Measurements from ENCODE around the gene NR1H3. TPM values are rescaled to one million over a fixed set of nuclear protein-coding genes. Genes with fewer than 3 reads are reported as not detected.

The NR1H3 gene
- total and polyA plus RNA-seq, 5 donors from 2014 or later = 5.7 to 13.0 (median 8.8) TPM

DNA sequence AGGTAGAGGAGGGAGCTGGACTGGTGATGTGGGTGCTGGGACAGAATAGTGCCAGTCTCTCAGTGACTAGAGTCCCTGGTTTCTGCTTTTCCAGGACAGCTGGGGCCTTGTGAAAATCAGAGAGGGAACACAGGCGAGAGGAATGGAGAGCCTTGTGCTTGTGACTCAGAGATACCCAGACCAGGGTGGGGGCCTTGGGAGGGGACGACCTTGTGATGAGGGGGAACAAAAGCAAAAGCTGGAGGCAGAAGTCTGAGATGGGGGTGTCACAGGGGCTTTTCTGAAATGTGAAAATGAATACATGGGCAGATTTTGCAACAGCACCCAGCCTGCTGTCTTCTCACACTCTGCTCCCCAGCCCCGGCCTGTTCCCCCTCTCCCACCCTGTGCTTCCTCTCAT is 3.4 kb upstream of the NR1H3 start:
- Mint-ChIP-seq H3K27ac (peak overlapping the region in 1 of 3 donors; percentile 73), H3K36me3 (no peaks in the 10 kb centered on the region), H3K4me1 (peaks cover 2 to 22% (median 8%) of the 10 kb centered on the region in 4 donors), H3K9me3 (no peaks in the 10 kb centered on the region), H3K4me3 (no peak overlapping the region), H3K27me3 (no peaks in the 10 kb centered on the region)
- Histone ChIP-seq H3K4me1 (ENCODE audit: control insufficient read depth, insufficient read depth, low read length, poor library complexity, severe bottlenecking) (peaks cover 3% of the 10 kb centered on the region), H3K4me3 (ENCODE audit: low read depth, low read length) (no peak overlapping the region), H3K27me3 (ENCODE audit: control insufficient read depth, insufficient read depth, low read length) (no peaks in the 10 kb centered on the region), H3K36me3 (ENCODE audit: control insufficient read depth, insufficient read depth, low read length) (no peaks in the 10 kb centered on the region), H3K9me3 (ENCODE audit: control insufficient read depth in 2 of 2, low read length in 2 of 2) (no peaks in the 10 kb centered on the region), H3K27ac (ENCODE audit: insufficient read depth, low read length, poor library complexity, severe bottlenecking) (no peak overlapping the region)
- no peak for DNase-seq
- no peak for ATAC-seq (ENCODE audit: low read depth in 2 of 2)

DNA sequence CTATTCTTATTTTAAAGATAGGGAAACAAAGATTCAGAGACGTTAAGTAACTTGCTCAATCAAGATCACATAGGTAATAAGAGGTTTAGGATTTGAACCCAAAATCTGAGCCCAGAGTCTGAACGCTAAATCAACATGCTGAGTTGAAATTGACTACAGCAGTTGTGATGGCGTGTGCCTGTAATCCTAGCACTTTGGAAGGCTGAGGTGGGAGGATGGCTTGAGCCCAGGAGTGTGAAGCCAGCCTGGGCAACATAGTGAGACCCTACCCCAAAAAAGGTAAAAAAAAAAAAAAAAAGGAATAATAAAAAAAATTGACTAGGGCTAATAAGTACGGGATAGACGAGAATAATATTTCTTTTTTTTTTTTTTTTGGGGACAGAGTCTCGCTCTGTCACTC is 1.4 kb upstream of the NR1H3 start:
- ATAC-seq (ENCODE audit: low read depth in 2 of 2) (no peak), DNase-seq (no peak)
- Histone ChIP-seq H3K27me3 (ENCODE audit: control insufficient read depth, insufficient read depth, low read length) (no peaks in the 10 kb centered on the region), H3K4me1 (ENCODE audit: control insufficient read depth, insufficient read depth, low read length, poor library complexity, severe bottlenecking) (peaks cover 5% of the 10 kb centered on the region), H3K9me3 (ENCODE audit: control insufficient read depth in 2 of 2, low read length in 2 of 2) (no peaks in the 10 kb centered on the region), H3K36me3 (ENCODE audit: control insufficient read depth, insufficient read depth, low read length) (no peaks in the 10 kb centered on the region), H3K27ac (ENCODE audit: insufficient read depth, low read length, poor library complexity, severe bottlenecking) (no peak overlapping the region), H3K4me3 (ENCODE audit: low read depth, low read length) (no peak overlapping the region)
- Mint-ChIP-seq H3K27me3 (no peaks in the 10 kb centered on the region), H3K36me3 (no peaks in the 10 kb centered on the region), H3K9me3 (no peaks in the 10 kb centered on the region), H3K4me3 (no peak overlapping the region), H3K27ac (no peak overlapping the region), H3K4me1 (peaks cover 3 to 20% (median 7%) of the 10 kb centered on the region in 4 donors)

DNA sequence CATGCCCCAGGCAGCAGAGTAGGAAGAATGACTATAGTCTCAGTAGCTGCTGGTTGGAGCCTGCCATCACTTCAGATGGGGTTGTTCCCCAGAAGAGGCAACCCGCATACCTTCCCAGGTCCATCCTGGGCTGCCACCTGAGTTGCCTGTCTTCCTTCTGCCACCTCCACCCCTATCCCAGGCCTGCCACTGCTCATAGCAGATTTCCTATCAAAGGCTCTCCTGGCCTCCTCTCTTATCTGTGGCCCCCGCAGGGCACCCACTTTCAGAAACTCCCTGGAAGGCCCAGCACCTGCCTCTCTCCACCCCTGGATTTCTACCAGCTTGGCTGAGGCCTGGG is 649 bp upstream of the NR1H3 start:
- no peak overlapping the region for H3K27ac ChIP-seq (ENCODE audit: insufficient read depth, low read length, poor library complexity, severe bottlenecking)
- no peaks in the 10 kb centered on the region for H3K27me3 ChIP-seq (ENCODE audit: control insufficient read depth, insufficient read depth, low read length)

DNA sequence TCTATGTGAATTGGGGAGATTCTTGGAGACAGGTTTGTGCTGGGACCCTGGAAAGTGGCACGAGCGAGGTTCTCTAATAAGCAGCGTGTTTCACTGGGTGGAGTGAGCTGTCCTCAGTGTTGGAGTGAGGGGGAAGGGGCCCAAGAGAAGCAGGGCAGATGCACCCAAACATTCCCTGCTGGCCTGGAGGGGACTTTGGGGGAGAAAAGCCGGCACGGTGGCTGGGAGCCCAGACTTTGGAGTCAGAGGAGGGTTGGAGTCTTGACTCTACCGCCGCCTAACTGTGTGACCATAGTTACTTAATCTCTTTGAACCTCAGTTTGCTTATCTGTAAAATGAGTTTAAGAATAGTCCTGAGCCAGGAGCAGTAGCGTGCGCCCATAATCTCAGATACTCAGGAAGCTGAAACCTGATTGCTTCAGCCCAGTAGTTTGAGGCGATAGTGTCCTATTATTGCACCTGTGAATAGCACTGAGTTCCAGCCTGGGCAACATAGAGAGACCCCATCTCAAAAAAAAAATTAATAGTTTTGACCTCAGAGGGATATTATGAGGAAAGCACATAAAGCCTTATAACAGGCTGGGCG is 614 bp downstream of the NR1H3 start:
- H3K4me3 Mint-ChIP-seq = no peak overlapping the region
- Histone ChIP-seq H3K4me1 (ENCODE audit: control insufficient read depth, insufficient read depth, low read length, poor library complexity, severe bottlenecking) (peaks cover 5% of the 10 kb centered on the region), H3K27me3 (ENCODE audit: control insufficient read depth, insufficient read depth, low read length) (no peaks in the 10 kb centered on the region), H3K9me3 (ENCODE audit: control insufficient read depth in 2 of 2, low read length in 2 of 2) (no peaks in the 10 kb centered on the region), H3K4me3 (ENCODE audit: low read depth, low read length) (no peak overlapping the region), H3K36me3 (ENCODE audit: control insufficient read depth, insufficient read depth, low read length) (no peaks in the 10 kb centered on the region), H3K27ac (ENCODE audit: insufficient read depth, low read length, poor library complexity, severe bottlenecking) (no peak overlapping the region)
- no peak for DNase-seq
- no peaks in the 10 kb centered on the region for H3K9me3 Mint-ChIP-seq
- H3K27me3 Mint-ChIP-seq = no peaks in the 10 kb centered on the region
- peaks cover 3 to 20% (median 6%) of the 10 kb centered on the region in 4 donors for H3K4me1 Mint-ChIP-seq
- H3K36me3 Mint-ChIP-seq = no peaks in the 10 kb centered on the region
- ATAC-seq (ENCODE audit: low read depth in 2 of 2) = no peak
- peak overlapping the region in 1 of 3 donors; percentile 62 for H3K27ac Mint-ChIP-seq

More for the DNA sequence above, 649 bp upstream of the NR1H3 start:
- Mint-ChIP-seq H3K4me1 (peaks cover 3 to 20% (median 7%) of the 10 kb centered on the region in 4 donors), H3K27me3 (no peaks in the 10 kb centered on the region), H3K36me3 (no peaks in the 10 kb centered on the region), H3K4me3 (no peak overlapping the region), H3K9me3 (no peaks in the 10 kb centered on the region), H3K27ac (no peak overlapping the region)
- H3K36me3 ChIP-seq (ENCODE audit: control insufficient read depth, insufficient read depth, low read length) = no peaks in the 10 kb centered on the region
- H3K9me3 ChIP-seq (ENCODE audit: control insufficient read depth in 2 of 2, low read length in 2 of 2) = no peaks in the 10 kb centered on the region
- ATAC-seq (ENCODE audit: low read depth in 2 of 2) = no peak
- peaks cover 5% of the 10 kb centered on the region for H3K4me1 ChIP-seq (ENCODE audit: control insufficient read depth, insufficient read depth, low read length, poor library complexity, severe bottlenecking)
- DNase-seq = no peak
- H3K4me3 ChIP-seq (ENCODE audit: low read depth, low read length) = no peak overlapping the region

DNA sequence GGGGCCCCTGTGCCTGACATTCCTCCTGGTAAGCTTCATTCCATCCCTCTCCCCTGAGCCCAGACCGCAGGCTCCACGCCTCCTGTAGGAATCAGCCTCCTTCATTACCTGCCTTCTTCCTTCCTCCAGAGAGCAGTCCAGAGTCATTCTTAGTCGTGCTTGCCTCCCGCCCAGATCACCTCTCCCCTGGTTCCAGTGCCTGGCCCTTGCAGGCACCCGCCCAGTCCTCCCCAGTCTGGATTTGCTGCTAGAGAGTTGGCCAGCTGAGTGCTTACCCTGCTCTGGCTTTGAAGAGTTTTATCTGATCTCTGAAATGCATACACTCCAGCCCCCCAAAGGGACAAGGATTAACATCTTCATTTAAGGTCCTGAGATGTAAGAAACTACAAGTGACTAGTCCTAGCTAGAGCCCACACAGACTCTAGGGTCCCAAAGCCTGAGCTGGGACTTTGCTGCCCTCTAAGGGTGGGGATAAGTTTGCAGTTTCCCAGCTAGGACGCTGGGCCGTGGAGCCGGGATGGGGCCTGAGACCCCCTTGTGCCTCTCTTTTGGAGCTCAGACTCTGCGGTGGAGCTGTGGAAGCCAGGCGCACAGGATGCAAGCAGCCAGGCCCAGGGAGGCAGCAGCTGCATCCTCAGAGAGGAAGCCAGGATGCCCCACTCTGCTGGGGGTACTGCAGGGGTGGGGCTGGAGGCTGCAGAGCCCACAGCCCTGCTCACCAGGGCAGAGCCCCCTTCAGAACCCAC is 1.6 kb downstream of the NR1H3 start:
- Mint-ChIP-seq H3K27ac (no peak overlapping the region), H3K9me3 (no peaks in the 10 kb centered on the region), H3K4me3 (peak overlapping the region in 1 of 4 donors; percentile 70), H3K36me3 (no peaks in the 10 kb centered on the region), H3K27me3 (no peaks in the 10 kb centered on the region), H3K4me1 (peaks cover 3 to 22% (median 6%) of the 10 kb centered on the region in 4 donors)
- Histone ChIP-seq H3K36me3 (ENCODE audit: control insufficient read depth, insufficient read depth, low read length) (no peaks in the 10 kb centered on the region), H3K27ac (ENCODE audit: insufficient read depth, low read length, poor library complexity, severe bottlenecking) (no peak overlapping the region), H3K9me3 (ENCODE audit: control insufficient read depth in 2 of 2, low read length in 2 of 2) (no peaks in the 10 kb centered on the region), H3K27me3 (ENCODE audit: control insufficient read depth, insufficient read depth, low read length) (no peaks in the 10 kb centered on the region), H3K4me1 (ENCODE audit: control insufficient read depth, insufficient read depth, low read length, poor library complexity, severe bottlenecking) (peaks cover 5% of the 10 kb centered on the region), H3K4me3 (ENCODE audit: low read depth, low read length) (no peak overlapping the region)
- DNase-seq (peak in 2 of 3 donors; percentile 17 to 52), ATAC-seq (ENCODE audit: low read depth in 2 of 2) (peak; percentile 68 to 73)

DNA sequence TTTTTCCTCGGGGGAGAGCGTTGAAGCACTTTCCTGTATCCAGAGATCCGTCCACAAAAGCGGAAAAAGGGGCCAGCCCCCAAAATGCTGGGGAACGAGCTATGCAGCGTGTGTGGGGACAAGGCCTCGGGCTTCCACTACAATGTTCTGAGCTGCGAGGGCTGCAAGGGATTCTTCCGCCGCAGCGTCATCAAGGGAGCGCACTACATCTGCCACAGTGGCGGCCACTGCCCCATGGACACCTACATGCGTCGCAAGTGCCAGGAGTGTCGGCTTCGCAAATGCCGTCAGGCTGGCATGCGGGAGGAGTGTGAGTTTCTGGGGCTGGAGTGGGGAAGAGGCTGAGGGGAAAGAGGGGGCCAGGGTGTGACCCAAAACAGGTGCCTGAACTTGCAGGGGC is 2.6 kb downstream of the NR1H3 start:
- ATAC-seq (ENCODE audit: low read depth in 2 of 2) (no peak), DNase-seq (no peak)
- H3K36me3 ChIP-seq (ENCODE audit: control insufficient read depth, insufficient read depth, low read length) = no peaks in the 10 kb centered on the region
- peaks cover 5% of the 10 kb centered on the region for H3K4me1 ChIP-seq (ENCODE audit: control insufficient read depth, insufficient read depth, low read length, poor library complexity, severe bottlenecking)
- Mint-ChIP-seq H3K27ac (peak overlapping the region in 1 of 3 donors; percentile 63), H3K4me1 (peaks cover 3 to 22% (median 11%) of the 10 kb centered on the region in 4 donors), H3K9me3 (no peaks in the 10 kb centered on the region), H3K36me3 (no peaks in the 10 kb centered on the region), H3K27me3 (no peaks in the 10 kb centered on the region), H3K4me3 (no peak overlapping the region)
- no peak overlapping the region for H3K27ac ChIP-seq (ENCODE audit: insufficient read depth, low read length, poor library complexity, severe bottlenecking)
- H3K4me3 ChIP-seq (ENCODE audit: low read depth, low read length) = no peak overlapping the region
- no peaks in the 10 kb centered on the region for H3K27me3 ChIP-seq (ENCODE audit: control insufficient read depth, insufficient read depth, low read length)
- no peaks in the 10 kb centered on the region for H3K9me3 ChIP-seq (ENCODE audit: control insufficient read depth in 2 of 2, low read length in 2 of 2)

DNA sequence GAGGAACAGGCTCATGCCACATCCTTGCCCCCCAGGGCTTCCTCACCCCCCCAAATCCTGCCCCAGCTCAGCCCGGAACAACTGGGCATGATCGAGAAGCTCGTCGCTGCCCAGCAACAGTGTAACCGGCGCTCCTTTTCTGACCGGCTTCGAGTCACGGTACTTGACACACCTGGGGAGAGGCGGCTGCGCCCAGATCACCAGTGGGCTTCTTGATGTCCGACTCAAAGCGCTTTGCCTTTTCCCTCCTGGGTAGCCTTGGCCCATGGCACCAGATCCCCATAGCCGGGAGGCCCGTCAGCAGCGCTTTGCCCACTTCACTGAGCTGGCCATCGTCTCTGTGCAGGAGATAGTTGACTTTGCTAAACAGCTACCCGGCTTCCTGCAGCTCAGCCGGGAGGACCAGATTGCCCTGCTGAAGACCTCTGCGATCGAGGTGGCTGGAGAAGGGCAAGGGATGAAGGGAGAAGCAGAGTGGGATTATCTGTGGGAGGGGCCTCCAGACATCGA is 3.5 kb downstream of the NR1H3 start:
- peaks cover 3 to 30% (median 13%) of the 10 kb centered on the region in 4 donors for H3K4me1 Mint-ChIP-seq
- peak overlapping the region in 1 of 3 donors; percentile 9 for H3K27ac Mint-ChIP-seq
- Histone ChIP-seq H3K36me3 (ENCODE audit: control insufficient read depth, insufficient read depth, low read length) (no peaks in the 10 kb centered on the region), H3K27me3 (ENCODE audit: control insufficient read depth, insufficient read depth, low read length) (no peaks in the 10 kb centered on the region), H3K4me3 (ENCODE audit: low read depth, low read length) (no peak overlapping the region), H3K9me3 (ENCODE audit: control insufficient read depth in 2 of 2, low read length in 2 of 2) (no peaks in the 10 kb centered on the region), H3K4me1 (ENCODE audit: control insufficient read depth, insufficient read depth, low read length, poor library complexity, severe bottlenecking) (peaks cover 10% of the 10 kb centered on the region), H3K27ac (ENCODE audit: insufficient read depth, low read length, poor library complexity, severe bottlenecking) (no peak overlapping the region)
- H3K4me3 Mint-ChIP-seq = no peak overlapping the region
- no peak for DNase-seq
- H3K36me3 Mint-ChIP-seq = no peaks in the 10 kb centered on the region
- no peaks in the 10 kb centered on the region for H3K27me3 Mint-ChIP-seq
- ATAC-seq (ENCODE audit: low read depth in 2 of 2) = no peak
- no peaks in the 10 kb centered on the region for H3K9me3 Mint-ChIP-seq
